HCT116 (cell line): ENCODE data around the gene RBP5.

Experiments
- CTCF ChIP-seq, 3 experiments: fragments of 200-600 bp in 1 of 3; sonication (generic) in 1 of 3; IDR thresholded peaks in 2 of 3; conservative IDR thresholded peaks in 1 of 3; 2 replicates each; pipeline ENCODE4 v1.5.1; 2012 to 2017; ENCODE audit warnings: low read depth in 2 of 3, low read length in 2 of 3, antibody characterized with exemption in 1 of 3, borderline replicate concordance in 1 of 3, control low read depth in 1 of 3, mild to moderate bottlenecking in 1 of 3, mixed read lengths in 1 of 3, mixed run types in 1 of 3, moderate library complexity in 1 of 3; ENCODE audit not compliant: insufficient read depth in 1 of 3
- EZH2 ChIP-seq: fragments of 200-600 bp; sonication (generic); IDR thresholded peaks from 2 replicates; pipeline ENCODE4 v1.6.1; 2017; ENCODE audit warnings: antibody characterized with exemption, mixed run types
- EZH2phosphoT487 ChIP-seq: fragments of 200-600 bp; IDR thresholded peaks from 2 replicates; pipeline ENCODE4 v1.6.1; 2018; ENCODE audit warnings: antibody characterized with exemption, borderline replicate concordance
- POLR2A ChIP-seq: IDR thresholded peaks from 2 replicates; pipeline ENCODE4 v1.7.0; 2011; ENCODE audit warnings: borderline replicate concordance; ENCODE audit not compliant: insufficient read depth, insufficient read length; ENCODE audit errors: extremely low read depth
- RAD21 ChIP-seq: IDR thresholded peaks from 2 replicates; pipeline ENCODE4 v1.6.1; 2012; ENCODE audit warnings: low read depth, mild to moderate bottlenecking
- REST ChIP-seq: IDR thresholded peaks from 2 replicates; pipeline ENCODE4 v1.6.1; 2012; ENCODE audit warnings: low read depth
- ZBTB33 ChIP-seq: IDR thresholded peaks from 2 replicates; pipeline ENCODE4 v1.6.1; 2011; ENCODE audit warnings: mild to moderate bottlenecking, low read length, moderate library complexity; ENCODE audit not compliant: insufficient replicate concordance; ENCODE audit errors: extremely low read depth
- ZNF274 ChIP-seq: fragments of 200-500 bp; sonication (Bioruptor generic); IDR thresholded peaks from 2 replicates; pipeline ENCODE4 v1.6.1; 2014; ENCODE audit warnings: mild to moderate bottlenecking, low read depth, low read length, inconsistent platforms

GRCh38 chr12:7150841-7151240 is 22.2 kb upstream of the RBP5 start:
- TF ChIP-seq EZH2, result no peak
- no peak for TF ChIP-seq CTCF (IDR thresholded peaks at IDR 0.05 in 2 of 3, conservative IDR thresholded peaks at IDR 0.05 in 1 of 3; ENCODE audit: borderline replicate concordance in 1 of 3, insufficient read depth in 1 of 3, low read depth in 2 of 3, low read length in 2 of 3)
- no peak for TF ChIP-seq POLR2A
- TF ChIP-seq RAD21, result no peak
- TF ChIP-seq ZNF274, result no peak
- TF ChIP-seq EZH2phosphoT487, result no peak
- TF ChIP-seq REST, result no peak
- no peak for TF ChIP-seq ZBTB33
